Islet precursor cell (in vitro differentiated cells): ENCODE data around the gene SGCD.
A peak's percentile ranks its signal among the peaks of the same experiment; 100 is the strongest.

Experiments
- DNase-seq: peaks from one replicate; pipeline ENCODE4 v3.0.0-alpha.2; 2018

Gene SGCD

GRCh38 chr5:156802501-156802900 is 475.5 kb downstream of the SGCD start:
- DNase-seq: no peak

- no peak for DNase-seq
Measured at GRCh38 chr5:156803404-156803803, 476.4 kb downstream of the SGCD start.

- no peak for DNase-seq
Measured at GRCh38 chr5:156812959-156813358, 486.0 kb downstream of the SGCD start.

DNA sequence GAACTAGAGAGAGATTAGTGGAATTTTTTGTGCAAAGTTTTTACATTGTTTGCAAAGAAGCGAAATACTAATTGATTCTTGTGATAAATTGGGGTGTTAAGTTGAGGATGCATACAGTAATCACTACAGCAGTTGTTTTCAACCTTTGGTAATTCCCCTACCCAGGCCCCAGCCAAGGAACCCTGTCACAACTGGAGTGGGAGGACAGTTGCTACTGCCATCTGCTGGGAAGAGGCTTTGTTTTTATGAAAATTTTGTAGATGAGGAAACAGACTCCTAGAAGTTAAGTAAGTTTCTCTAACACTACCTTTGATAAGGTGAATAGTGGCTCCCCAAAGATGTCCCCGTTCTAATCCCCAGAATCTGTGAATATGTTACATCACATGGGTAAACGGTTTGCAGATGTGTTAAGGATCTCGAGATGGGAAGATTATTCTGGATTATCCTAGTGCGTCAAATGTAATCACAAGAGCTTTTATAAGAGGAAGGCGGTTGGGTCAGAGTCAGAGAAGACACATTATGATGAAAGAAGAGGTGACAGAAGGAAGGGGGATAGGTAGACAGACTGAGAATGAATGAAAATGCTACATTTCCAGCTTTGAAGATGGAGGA is 489.1 kb downstream of the SGCD start:
- DNase-seq: peak; percentile 63
